IPS-11a (cell line): ENCODE measurements around the gene GGA1.

Experiments
- H3K4me3 ChIP-seq: one replicate; pipeline ENCODE4 v1.5.1; 2013; ENCODE audit warnings: low read depth, low read length, control low read depth

The GGA1 gene

DNA sequence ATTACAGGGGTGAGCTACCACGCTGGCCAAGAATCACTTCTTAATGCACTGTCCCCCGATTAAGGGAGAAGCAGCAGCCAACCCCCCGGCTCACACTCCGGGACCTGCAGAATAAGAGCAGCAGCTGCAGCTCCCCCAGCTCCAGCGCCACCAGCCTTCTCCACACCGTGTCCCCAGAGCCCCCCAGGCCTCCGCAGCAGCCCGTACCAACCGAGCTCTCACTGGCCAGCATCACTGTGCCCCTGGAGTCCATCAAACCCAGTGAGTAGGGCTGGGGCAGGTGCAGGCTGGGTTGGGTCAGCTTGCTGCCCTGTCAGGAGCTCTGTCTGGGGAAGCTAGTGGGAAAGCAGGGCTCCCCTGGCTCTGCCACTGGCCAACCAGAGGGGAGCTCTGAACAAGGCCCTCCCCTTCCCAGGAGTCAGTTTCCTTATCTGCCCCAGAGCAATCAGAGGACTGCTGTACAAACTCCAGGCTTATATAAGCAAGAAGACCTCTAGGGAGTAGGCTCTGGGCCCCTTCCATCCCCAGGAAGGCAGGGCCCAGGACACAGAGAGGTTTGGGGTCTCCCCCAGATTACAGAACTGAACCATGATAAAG lies 22.3 kb downstream of the GGA1 start:
- no peak overlapping the region for H3K4me3 ChIP-seq

GRCh38 chr22:37631448-37632173 lies 23.0 kb downstream of the GGA1 start:
- no peak overlapping the region for H3K4me3 ChIP-seq

- H3K4me3 ChIP-seq: no peak overlapping the region
These were observed 23.8 kb downstream of the GGA1 start for GRCh38 chr22:37632174-37633088.

GRCh38 chr22:37633089-37633624 lies 24.5 kb downstream of the GGA1 start:
- H3K4me3 ChIP-seq: no peak overlapping the region

GRCh38 chr22:37633625-37634416 lies 25.2 kb downstream of the GGA1 start:
- H3K4me3 ChIP-seq: no peak overlapping the region

DNA sequence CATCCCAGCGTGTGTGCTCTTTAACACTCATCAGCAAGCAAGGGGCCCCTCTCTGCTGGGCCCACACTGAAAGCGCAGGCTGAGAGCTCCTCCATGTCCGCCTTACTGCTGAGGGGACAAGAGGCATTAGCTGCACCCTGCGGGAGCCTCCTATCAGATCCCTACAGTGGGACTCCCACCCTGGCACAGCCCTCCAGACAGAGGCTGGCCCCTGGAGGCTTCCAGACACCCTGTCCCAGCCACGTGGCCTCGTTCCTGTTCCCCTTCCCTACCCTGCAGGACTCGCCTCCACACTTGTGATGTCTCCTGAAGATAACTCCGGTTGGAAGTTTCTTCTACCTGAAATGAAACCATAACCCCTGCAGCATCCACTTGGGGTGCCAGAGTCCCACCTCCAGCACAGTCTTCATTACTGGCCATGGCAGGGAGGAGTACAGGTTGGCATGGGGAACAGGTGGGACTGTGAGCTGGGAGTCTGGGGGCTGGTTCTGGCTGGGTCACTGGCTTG lies 25.8 kb downstream of the GGA1 start:
- no peak overlapping the region for H3K4me3 ChIP-seq

DNA sequence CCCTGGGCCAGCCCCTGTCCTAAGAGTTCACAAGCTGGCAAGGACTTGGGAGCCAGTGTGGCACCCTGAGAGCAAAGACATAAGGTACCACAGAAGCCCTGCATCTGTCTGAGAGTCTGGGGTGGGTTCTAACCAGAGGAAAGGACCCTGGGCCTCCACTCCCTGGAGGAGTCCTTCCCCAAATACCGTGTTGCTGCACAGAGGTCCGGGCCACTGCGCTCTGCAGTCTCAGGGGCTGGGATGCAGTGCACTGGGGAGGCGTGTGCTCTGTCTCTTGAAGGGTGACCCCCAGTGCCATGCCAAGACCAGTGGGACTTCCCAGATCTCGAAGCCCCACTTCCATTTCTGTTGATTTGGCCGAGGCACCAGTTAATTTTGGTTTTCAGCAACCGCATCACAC lies 26.5 kb downstream of the GGA1 start:
- H3K4me3 ChIP-seq: no peak overlapping the region

GRCh38 chr22:37636186-37636948 lies 27.7 kb downstream of the GGA1 start:
- no peak overlapping the region for H3K4me3 ChIP-seq

DNA sequence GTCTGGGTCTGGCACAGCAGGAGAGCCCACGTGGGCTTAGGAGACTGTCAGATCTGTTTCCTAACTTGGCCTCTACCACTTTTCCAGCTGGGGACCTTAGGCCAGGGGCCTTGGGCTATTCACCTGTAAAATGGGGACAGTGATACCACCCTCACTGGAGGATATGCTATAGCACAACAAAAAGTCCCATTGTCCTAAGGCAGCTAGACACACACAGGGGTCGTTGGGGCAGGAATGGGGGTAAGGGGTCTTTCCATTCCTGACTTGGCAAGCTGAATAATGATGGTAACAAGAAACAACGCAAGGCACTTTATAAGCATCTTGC lies 28.3 kb downstream of the GGA1 start:
- no peak overlapping the region for H3K4me3 ChIP-seq

- H3K4me3 ChIP-seq: no peak overlapping the region
These were observed 29.9 kb downstream of the GGA1 start for GRCh38 chr22:37638391-37639069.

- peak within 1 kb of the TSS; percentile 44 for H3K4me3 ChIP-seq
These were observed 30.6 kb downstream of the GGA1 start, which contains the start of gene SH3BP1 for GRCh38 chr22:37639070-37639760. TSS of gene SH3BP1 (plus strand) at chr22:37639669. CDS start at chr22:37639788, 119 bp downstream.

DNA sequence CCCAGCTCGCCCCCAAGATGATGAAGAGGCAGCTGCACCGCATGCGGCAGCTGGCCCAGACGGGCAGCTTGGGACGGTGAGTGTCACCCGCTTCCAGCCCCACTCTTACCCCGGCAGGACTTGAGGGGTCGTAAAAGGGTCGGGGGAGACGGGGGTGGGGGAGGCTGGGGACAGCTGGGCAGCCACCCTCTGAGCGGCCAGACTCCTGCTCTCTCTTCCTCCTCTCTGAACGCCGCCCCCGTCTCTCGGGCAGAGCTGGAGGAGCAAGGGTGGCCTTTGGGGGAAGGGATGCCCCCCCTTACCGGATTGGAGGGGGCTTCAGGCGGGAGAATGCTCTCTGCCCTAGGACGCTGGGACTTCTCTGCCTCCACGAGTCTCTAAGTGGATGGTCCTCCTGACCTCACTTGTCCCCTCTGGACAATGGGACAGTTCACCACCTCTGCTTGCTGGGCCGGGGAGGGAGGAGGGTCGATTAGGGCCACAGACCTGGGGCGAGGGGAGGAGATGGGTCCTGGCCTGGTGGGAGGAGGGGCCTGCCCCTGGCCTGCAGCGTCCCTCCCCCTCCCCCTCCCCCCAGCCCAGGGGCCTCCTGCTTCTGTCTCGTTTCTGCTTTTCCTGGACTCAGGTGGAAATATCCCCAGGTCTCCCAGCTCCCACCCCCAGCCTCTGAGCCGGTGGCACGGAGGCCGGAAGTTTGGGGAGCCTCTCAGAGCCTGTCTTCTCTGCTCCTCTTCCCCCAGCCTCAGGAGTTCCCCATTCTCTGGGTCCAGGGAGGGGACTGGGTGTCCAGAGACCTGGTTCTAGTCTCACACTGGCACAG lies 31.3 kb downstream of the GGA1 start:
- peak overlapping the region; percentile 44 for H3K4me3 ChIP-seq

GRCh38 chr22:37640591-37641560 lies 32.2 kb downstream of the GGA1 start:
- peak overlapping the region; percentile 30 for H3K4me3 ChIP-seq

DNA sequence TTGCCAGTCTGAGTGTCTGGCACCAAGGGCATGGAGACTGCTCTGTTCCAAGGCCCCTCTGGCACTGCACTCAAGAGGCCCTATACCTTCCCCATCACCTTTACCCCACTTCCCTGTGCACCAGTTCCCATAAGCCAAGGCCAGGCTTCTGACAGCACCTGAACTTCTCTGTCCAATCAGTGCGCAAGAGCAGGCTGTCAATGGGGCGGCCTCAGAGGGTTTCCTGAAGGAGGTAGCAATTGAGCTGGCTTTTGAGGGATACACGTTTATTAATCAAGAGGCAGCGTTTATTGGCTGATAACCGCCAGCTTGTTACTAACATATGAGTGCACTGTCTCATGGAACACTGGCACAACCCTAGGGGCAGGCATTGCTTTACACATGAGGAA lies 32.9 kb downstream of the GGA1 start:
- H3K4me3 ChIP-seq: no peak overlapping the region

- no peak overlapping the region for H3K4me3 ChIP-seq
These were observed 34.7 kb downstream of the GGA1 start for GRCh38 chr22:37643225-37643847.

DNA sequence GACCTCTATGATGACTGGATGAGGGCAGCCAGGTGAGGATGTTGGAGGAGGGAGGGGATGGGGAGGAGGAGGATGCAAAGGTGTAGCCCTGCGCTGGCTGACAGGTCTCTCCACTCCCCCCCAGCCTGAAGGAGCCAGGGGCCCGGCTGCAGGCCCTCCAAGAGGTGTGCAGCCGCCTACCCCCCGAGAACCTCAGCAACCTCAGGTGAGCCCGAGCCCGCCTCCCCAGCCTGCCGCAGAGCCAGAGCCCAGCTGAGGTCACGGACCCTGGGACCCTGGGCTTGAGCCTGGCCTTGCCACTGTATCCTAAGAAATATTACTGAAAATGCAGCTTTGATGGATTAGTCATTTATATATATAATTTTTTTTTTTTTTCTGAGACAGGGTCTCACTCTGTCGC lies 38.7 kb downstream of the GGA1 start:
- H3K4me3 ChIP-seq: no peak overlapping the region
